Mesendoderm (in vitro differentiated cells): Measurements from ENCODE around the gene PNPT1.

Experiments
- DNase-seq: peaks from one replicate; pipeline ENCODE4 v3.0.0; 2013
- H2AK5ac ChIP-seq: 2 replicates; pipeline ENCODE4 v1.6.1; 2013; ENCODE audit warnings: low read length, inconsistent platforms
- H2BK120ac ChIP-seq: 2 replicates; pipeline ENCODE4 v1.6.1; 2013; ENCODE audit warnings: low read depth, mild to moderate bottlenecking, low read length, moderate library complexity, mixed read lengths
- H2BK15ac ChIP-seq: replicated peaks from 2 replicates; pipeline ENCODE4 v1.6.1; 2013; ENCODE audit warnings: low read depth, mild to moderate bottlenecking, moderate library complexity
- H2BK5ac ChIP-seq: 2 replicates; pipeline ENCODE4 v1.6.1; 2013; ENCODE audit warnings: low read length, inconsistent platforms
- H3K18ac ChIP-seq: 2 replicates; pipeline ENCODE4 v1.6.1; 2013; ENCODE audit warnings: mild to moderate bottlenecking, low read length, mixed read lengths
- H3K23ac ChIP-seq: one replicate; pipeline ENCODE4 v1.6.1; 2013; ENCODE audit warnings: low read length
- H3K27ac ChIP-seq: 2 replicates; pipeline ENCODE4 v1.5.1; 2013; ENCODE audit warnings: low read depth, mild to moderate bottlenecking, inconsistent platforms, low read length, moderate library complexity
- H3K27me3 ChIP-seq: 2 replicates; pipeline ENCODE4 v1.6.1; 2013; ENCODE audit warnings: low read length, control low read depth, mild to moderate bottlenecking, inconsistent platforms; ENCODE audit not compliant: insufficient read depth, poor library complexity
- H3K36me3 ChIP-seq: 2 replicates; pipeline ENCODE4 v1.6.1; 2013; ENCODE audit warnings: low read length, inconsistent platforms; ENCODE audit not compliant: control insufficient read depth, insufficient read depth
- H3K4ac ChIP-seq: one replicate; pipeline ENCODE4 v1.6.1; 2013; ENCODE audit warnings: low read depth, mild to moderate bottlenecking, low read length, moderate library complexity
- H3K4me1 ChIP-seq: 2 replicates; pipeline ENCODE4 v1.6.1; 2013; ENCODE audit warnings: low read depth, low read length, inconsistent platforms; ENCODE audit not compliant: control insufficient read depth
- H3K4me2 ChIP-seq: 2 replicates; pipeline ENCODE4 v1.6.1; 2013; ENCODE audit warnings: low read length
- H3K4me3 ChIP-seq: 2 replicates; pipeline ENCODE4 v1.5.1; 2013; ENCODE audit warnings: mild to moderate bottlenecking, low read length
- H3K56ac ChIP-seq: one replicate; pipeline ENCODE4 v1.6.1; 2013; ENCODE audit warnings: low read length
- H3K79me1 ChIP-seq: 2 replicates; pipeline ENCODE4 v1.6.1; 2013; ENCODE audit warnings: low read length, inconsistent platforms
- H3K79me2 ChIP-seq: 2 replicates; pipeline ENCODE4 v1.6.1; 2013; ENCODE audit warnings: mild to moderate bottlenecking, low read length; ENCODE audit not compliant: control insufficient read depth, insufficient read depth
- H3K9ac ChIP-seq: 2 replicates; pipeline ENCODE4 v1.6.1; 2013; ENCODE audit warnings: low read length, inconsistent platforms
- H4K5ac ChIP-seq: one replicate; pipeline ENCODE4 v1.6.1; 2013; ENCODE audit warnings: low read length
- H4K8ac ChIP-seq: one replicate; pipeline ENCODE4 v1.6.1; 2013; ENCODE audit warnings: low read depth, mild to moderate bottlenecking, control low read depth, low read length, moderate library complexity
- WGBS: extraction: QIAGEN DNeasy Blood & Tissue Kit; methylation state at CpG from one replicate; pipeline ENCODE4 v1.1.7; 2013; ENCODE audit warnings: low lambda C conversion rate, missing lambda C conversion rate; ENCODE audit not compliant: insufficient coverage; ENCODE audit errors: extremely low coverage; 5-methylcytosine and 5-hydroxymethylcytosine counted together

The PNPT1 gene

GRCh38 chr2:55611997-55612396 is 81.6 kb downstream of the PNPT1 start:
- H3K18ac ChIP-seq = no peak overlapping the region
- H2AK5ac ChIP-seq = no peak overlapping the region
- no peak overlapping the region for H3K23ac ChIP-seq
- H3K79me2 ChIP-seq = peaks cover 12% of the 10 kb centered on the region
- no CpG with 5 or more reads among the region's 1 CpG for WGBS
- H3K36me3 ChIP-seq = no peaks in the 10 kb centered on the region
- H2BK120ac ChIP-seq = no peak overlapping the region
- H4K5ac ChIP-seq = no peak overlapping the region
- no peak overlapping the region for H3K4me2 ChIP-seq
- no peak overlapping the region for H3K56ac ChIP-seq
- peaks cover 5% of the 10 kb centered on the region for H3K79me1 ChIP-seq
- DNase-seq = no peak
- no peak overlapping the region for H3K27ac ChIP-seq
- no peaks in the 10 kb centered on the region for H3K27me3 ChIP-seq
- no peak overlapping the region for H4K8ac ChIP-seq
- H3K9ac ChIP-seq = no peak overlapping the region
- H3K4ac ChIP-seq = no peak overlapping the region
- H3K4me1 ChIP-seq = no peaks in the 10 kb centered on the region
- no peak overlapping the region for H2BK15ac ChIP-seq
- no peak overlapping the region for H2BK5ac ChIP-seq
- no peak overlapping the region for H3K4me3 ChIP-seq

GRCh38 chr2:55610954-55611743 is 82.5 kb downstream of the PNPT1 start:
- Histone ChIP-seq H3K9ac (no peak overlapping the region), H3K27me3 (no peaks in the 10 kb centered on the region), H4K8ac (no peak overlapping the region), H4K5ac (no peak overlapping the region), H2BK120ac (no peak overlapping the region), H2AK5ac (no peak overlapping the region), H2BK5ac (no peak overlapping the region), H2BK15ac (no peak overlapping the region), H3K27ac (peak overlapping the region; percentile 6), H3K4me3 (no peak overlapping the region), H3K18ac (no peak overlapping the region), H3K56ac (no peak overlapping the region), H3K36me3 (no peaks in the 10 kb centered on the region), H3K4ac (no peak overlapping the region), H3K79me1 (peaks cover 3% of the 10 kb centered on the region), H3K4me2 (no peak overlapping the region), H3K23ac (no peak overlapping the region), H3K79me2 (peaks cover 5% of the 10 kb centered on the region), H3K4me1 (no peaks in the 10 kb centered on the region)
- no CpG with 5 or more reads among the region's 3 CpGs for WGBS
- no peak for DNase-seq

DNA sequence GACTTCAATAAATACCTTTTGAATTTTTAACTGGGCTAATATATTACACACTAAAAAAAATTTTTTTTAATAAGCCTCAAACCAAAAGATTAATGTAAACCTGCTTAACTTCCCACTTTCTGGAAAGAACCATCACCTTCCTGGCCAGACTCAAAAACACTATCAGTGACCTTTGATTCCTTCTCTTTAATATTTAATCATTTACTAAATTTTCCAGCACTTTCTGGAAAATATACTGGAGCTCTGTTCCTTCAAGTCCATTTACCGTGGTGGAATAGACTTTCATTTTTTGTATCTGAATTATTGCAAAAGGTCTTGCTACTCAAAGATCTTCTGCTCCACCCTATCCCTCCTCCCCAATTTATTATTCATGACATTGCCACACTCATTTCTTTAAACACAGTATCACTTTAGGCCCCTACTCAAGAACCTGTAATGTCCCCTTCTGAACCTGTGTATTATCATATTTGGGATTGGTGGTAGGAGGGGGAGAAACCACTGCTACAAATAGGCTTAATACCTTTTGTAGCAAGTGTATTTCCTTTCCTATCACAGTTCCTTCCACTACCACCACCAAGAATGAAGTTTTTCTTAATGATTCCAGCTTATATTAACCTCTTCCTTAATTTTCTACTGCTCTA is 83.6 kb downstream of the PNPT1 start:
- H2BK15ac ChIP-seq = no peak overlapping the region
- no peak overlapping the region for H2AK5ac ChIP-seq
- no peak overlapping the region for H3K27ac ChIP-seq
- no peak overlapping the region for H4K8ac ChIP-seq
- no peak overlapping the region for H3K4me2 ChIP-seq
- H3K18ac ChIP-seq = no peak overlapping the region
- peaks cover 3% of the 10 kb centered on the region for H3K79me1 ChIP-seq
- H3K56ac ChIP-seq = no peak overlapping the region
- no CpG with 5 or more reads among the region's 1 CpG for WGBS
- no peak overlapping the region for H3K23ac ChIP-seq
- no peaks in the 10 kb centered on the region for H3K36me3 ChIP-seq
- no peaks in the 10 kb centered on the region for H3K4me1 ChIP-seq
- no peak for DNase-seq
- no peaks in the 10 kb centered on the region for H3K27me3 ChIP-seq
- H4K5ac ChIP-seq = no peak overlapping the region
- no peak overlapping the region for H3K9ac ChIP-seq
- H2BK5ac ChIP-seq = no peak overlapping the region
- H2BK120ac ChIP-seq = no peak overlapping the region
- no peak overlapping the region for H3K4ac ChIP-seq
- peaks cover 2% of the 10 kb centered on the region for H3K79me2 ChIP-seq
- no peak overlapping the region for H3K4me3 ChIP-seq

DNA sequence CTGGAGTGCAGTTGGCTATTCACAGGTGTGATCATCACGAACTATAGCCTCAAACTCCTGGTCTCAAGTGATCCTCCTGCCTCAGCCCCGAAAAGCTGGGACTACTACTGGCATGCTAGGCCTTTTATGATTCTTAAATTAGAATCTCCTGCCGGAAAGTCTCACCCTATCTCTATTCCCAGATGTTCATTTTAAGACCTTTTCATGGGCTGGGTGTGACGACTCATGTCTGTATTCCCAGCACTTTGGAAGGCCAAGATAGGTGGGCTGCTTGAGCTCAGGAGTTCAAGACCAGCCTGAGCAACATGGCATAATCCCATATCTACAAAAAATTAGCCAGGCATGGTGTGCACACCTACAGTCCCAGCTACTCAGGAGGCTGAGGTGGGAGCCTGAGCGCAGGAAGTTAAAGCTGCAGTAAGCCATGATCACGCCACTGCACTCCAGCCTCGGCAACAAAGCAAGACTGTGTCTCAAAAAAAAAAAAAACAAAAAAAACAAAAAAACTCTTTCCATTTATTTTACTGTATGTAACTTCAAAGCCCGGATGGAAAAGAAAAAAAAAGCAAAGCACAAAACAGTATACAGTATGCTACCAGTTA is 84.3 kb downstream of the PNPT1 start:
- DNase-seq = no peak
- no peak overlapping the region for H2AK5ac ChIP-seq
- no peak overlapping the region for H2BK15ac ChIP-seq
- H2BK120ac ChIP-seq = no peak overlapping the region
- H3K9ac ChIP-seq = no peak overlapping the region
- no peak overlapping the region for H3K4me2 ChIP-seq
- no peaks in the 10 kb centered on the region for H3K4me1 ChIP-seq
- H3K56ac ChIP-seq = peak overlapping the region; percentile 47
- H3K18ac ChIP-seq = no peak overlapping the region
- no CpG with 5 or more reads among the region's 8 CpGs for WGBS
- no peak overlapping the region for H4K8ac ChIP-seq
- H4K5ac ChIP-seq = no peak overlapping the region
- H3K4ac ChIP-seq = no peak overlapping the region
- no peak overlapping the region for H3K23ac ChIP-seq
- H3K4me3 ChIP-seq = no peak overlapping the region
- no peaks in the 10 kb centered on the region for H3K27me3 ChIP-seq
- H3K79me2 ChIP-seq = peaks cover 4% of the 10 kb centered on the region
- H3K79me1 ChIP-seq = peaks cover 3% of the 10 kb centered on the region
- H2BK5ac ChIP-seq = no peak overlapping the region
- H3K27ac ChIP-seq = no peak overlapping the region
- no peaks in the 10 kb centered on the region for H3K36me3 ChIP-seq

GRCh38 chr2:55607717-55608116 is 85.9 kb downstream of the PNPT1 start:
- Histone ChIP-seq H4K8ac (no peak overlapping the region), H3K18ac (no peak overlapping the region), H3K36me3 (no peaks in the 10 kb centered on the region), H2BK5ac (no peak overlapping the region), H4K5ac (no peak overlapping the region), H3K23ac (no peak overlapping the region), H3K9ac (no peak overlapping the region), H3K4me1 (no peaks in the 10 kb centered on the region), H2AK5ac (no peak overlapping the region), H3K79me1 (peaks cover 3% of the 10 kb centered on the region), H3K79me2 (peaks cover 4% of the 10 kb centered on the region), H3K27me3 (no peaks in the 10 kb centered on the region), H3K56ac (no peak overlapping the region), H2BK15ac (no peak overlapping the region), H3K4ac (no peak overlapping the region), H3K27ac (no peak overlapping the region), H3K4me2 (no peak overlapping the region), H2BK120ac (no peak overlapping the region), H3K4me3 (no peak overlapping the region)
- no peak for DNase-seq
- WGBS = no CpG with 5 or more reads among the region's 3 CpGs
